GM12874 (cell line): ENCODE data around the gene FOXI1.

ENCODE experiments used
- TF ChIP-seq, protein P1 (sequence below): IDR thresholded peaks from 2 replicates; pipeline ENCODE4 v1.5.1; 2011; ENCODE audit warnings: low read depth, mild to moderate bottlenecking, control low read depth, low read length, moderate library complexity; ENCODE audit not compliant: insufficient read depth

Gene FOXI1

DNA sequence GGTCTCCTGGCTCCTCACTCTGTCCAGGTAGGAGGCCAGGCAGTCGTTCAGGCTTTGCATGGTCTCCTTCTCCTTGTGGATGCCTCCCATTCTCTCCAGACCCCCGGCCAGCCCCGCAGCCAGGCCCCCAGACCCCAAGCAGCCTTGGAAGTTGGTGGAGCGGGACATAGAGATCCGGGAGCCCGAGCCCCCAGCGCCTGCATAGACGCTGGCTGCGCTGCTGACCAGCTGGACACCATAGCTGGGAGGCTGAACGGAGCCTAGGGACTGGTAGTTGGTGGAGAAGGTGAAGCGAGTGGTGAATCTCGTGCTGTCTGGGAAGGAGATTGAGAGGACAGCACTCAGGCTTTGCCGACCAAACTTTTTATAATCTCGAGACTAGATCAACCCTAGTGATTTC is 35.9 kb downstream of the FOXI1 start:
- TF ChIP-seq, protein P1, sequence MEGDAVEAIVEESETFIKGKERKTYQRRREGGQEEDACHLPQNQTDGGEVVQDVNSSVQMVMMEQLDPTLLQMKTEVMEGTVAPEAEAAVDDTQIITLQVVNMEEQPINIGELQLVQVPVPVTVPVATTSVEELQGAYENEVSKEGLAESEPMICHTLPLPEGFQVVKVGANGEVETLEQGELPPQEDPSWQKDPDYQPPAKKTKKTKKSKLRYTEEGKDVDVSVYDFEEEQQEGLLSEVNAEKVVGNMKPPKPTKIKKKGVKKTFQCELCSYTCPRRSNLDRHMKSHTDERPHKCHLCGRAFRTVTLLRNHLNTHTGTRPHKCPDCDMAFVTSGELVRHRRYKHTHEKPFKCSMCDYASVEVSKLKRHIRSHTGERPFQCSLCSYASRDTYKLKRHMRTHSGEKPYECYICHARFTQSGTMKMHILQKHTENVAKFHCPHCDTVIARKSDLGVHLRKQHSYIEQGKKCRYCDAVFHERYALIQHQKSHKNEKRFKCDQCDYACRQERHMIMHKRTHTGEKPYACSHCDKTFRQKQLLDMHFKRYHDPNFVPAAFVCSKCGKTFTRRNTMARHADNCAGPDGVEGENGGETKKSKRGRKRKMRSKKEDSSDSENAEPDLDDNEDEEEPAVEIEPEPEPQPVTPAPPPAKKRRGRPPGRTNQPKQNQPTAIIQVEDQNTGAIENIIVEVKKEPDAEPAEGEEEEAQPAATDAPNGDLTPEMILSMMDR: no peak

DNA sequence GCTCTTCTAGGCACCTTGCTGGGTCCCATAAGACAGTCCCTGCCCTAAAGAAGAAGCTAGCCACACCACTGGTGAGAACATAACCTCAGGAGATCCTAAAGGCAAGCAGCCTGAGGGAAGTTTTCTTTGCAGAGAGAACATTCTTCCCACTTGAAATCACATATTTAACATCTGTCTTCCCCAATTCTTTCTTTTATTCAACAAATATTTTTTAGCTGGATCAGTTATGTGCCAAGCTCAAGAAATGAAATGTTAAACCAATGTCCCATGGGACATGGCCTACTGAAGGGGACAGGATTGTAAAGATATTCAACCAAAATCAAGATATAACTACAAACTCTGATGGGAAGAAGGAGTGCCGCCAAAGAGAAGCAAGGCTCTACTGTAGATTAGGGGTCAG is 36.5 kb downstream of the FOXI1 start:
- TF ChIP-seq, protein P1: no peak

DNA sequence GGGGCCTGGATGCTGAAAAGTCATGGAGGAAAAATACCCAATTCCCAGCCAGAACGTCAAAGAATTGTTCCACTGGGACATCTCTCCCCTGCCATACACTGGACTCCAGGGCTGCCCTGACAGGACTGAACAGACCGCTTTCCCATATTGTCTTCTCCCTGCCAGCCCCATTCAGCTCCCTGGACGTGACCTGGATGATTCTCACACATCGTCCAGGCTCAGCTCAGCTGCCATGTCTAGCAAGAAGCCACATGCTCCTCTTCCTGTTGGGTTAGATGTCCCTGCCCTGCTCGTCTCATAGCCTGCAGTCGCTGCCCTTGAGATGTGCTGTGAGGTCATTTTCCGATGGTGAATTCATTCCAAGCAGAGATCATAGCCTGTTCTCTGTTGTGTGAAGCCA is 37.4 kb downstream of the FOXI1 start:
- TF ChIP-seq, protein P1: no peak

DNA sequence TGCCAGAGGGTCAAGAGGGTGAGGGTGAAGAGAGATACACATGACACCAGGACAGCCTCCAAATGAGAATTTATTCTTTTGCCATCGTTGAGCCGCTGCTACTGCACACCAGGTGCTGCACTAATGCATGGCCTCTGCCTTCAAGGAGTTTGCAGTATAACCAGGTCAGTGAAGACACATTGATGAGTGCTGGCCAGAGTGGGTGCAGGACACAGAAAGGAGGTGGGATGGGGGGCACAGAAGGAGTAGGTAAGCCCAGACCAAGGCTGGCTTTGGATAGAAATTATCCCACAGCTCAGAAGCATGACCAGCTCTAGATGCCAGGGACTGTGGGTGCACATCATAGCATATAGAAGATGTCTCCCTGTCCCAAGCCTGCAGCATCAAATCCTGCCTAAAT is 38.0 kb downstream of the FOXI1 start:
- TF ChIP-seq, protein P1: no peak

DNA sequence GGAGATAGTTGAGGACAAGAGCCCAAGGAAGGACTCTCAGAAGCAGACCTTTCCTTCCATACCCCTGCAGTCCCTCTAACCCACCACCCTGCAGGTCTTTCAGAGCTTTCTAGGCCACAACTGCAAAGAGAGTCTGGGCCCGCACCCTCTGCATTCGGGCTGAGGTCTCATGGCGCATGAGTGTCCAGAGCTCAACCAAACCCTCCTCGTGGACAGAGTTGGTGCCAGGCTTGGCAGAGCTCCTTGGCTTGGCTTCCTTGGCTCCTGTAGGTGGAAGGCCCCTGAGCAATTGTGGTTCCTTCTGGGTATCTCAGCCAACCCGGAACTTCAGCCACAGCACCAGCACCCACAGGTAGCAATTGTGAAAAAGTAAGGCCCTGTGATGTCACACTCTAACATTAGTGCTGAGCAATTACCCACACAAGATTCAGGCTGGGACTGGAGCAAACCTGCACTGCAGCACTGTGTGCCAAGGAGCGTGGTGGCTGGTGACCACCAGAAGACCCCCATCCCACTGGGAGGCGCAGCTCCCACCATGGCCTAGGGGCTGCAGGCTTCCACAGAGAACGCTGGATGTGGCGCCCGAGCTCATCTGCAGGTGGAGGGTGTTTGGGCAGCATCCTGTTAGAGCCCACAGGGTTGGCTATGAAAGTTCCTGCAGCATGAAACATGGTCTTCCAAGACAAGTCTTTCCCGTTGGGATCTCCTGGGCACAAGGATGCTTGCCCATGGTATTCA is 38.8 kb downstream of the FOXI1 start:
- TF ChIP-seq, protein P1: no peak

DNA sequence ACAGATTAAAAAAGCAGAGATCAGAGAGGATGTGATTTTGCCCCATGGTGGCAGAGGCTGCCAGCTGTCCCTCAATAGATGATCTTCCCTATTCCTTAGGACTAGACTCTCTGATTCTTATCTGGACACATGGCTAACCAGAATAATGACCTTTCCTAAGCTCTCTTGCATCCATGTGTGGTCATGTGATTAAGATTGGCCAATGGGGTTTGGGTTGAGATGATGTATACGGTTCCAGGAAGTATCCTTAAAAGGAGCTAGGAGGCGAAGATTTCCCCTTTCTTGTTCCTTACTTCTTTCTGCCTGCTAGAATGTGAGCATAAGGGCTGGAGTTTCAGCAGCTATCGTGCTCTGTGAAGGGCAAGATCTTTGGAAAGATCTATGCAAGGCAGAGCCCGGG is 39.8 kb downstream of the FOXI1 start:
- TF ChIP-seq, protein P1: no peak

DNA sequence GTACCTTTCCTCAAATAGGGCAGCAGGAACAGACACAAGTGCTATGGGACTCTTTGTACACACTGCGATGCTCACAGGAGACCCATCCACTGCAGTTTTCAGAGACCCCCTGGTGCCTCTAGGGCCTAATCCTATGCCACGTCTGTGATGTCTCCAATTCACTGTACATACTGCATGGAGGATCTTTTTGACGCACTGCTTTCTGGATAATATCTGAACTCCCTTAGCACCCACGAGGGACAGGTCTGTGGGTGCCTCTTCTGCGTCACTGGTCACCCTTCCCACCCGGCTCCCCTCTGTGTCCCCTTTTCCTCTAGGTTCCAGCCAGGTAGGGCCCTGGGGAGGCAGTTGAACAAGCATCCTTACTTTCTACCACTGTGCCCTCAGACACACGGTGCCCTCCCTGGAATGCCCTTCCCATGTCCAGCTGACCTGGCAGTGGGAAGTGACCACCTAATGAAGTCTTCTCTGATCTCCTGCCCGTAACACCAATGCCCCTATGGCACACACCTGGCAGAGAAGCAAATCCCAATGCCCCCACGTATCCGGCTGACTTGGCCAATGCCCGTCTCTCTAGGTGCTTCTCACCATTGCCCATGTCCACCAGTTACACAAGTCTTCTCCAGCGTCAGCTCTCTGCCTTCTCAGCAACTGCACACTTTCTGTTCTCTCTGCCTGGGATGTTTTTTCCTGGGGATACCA is 41.5 kb downstream of the FOXI1 start:
- TF ChIP-seq, protein P1: no peak
